Hematopoietic multipotent progenitor cell treated with erythropoietin and hydrocortisone succinate and interleukin-3 and kit ligand, for 4 days (in vitro differentiated cells): ENCODE data around the gene EIF4E3.

Experiments
- DNase-seq: peaks from one replicate; pipeline ENCODE4 v3.0.0-alpha.2; 2015

EIF4E3 gene

DNA sequence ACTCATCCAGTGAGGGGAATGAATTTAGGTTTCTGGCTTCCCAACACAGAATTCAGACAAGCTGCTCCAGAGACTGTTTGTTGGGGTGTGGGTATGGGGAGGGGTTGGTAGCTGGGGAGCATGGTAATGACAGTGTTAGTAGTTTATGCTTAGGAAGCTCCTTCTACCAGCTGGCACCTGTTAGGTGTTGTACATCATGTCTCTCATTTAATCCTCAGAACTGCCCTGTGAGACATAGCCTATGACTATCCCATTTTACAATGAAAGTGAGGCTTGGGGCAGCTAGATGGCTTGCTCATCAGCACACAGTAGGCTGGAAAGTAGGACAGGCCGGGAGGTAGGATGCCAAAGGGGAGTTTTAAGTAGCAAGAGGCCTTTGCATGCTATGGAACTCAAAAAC lies 2.5 kb downstream of the EIF4E3 start:
- no peak for DNase-seq

DNA sequence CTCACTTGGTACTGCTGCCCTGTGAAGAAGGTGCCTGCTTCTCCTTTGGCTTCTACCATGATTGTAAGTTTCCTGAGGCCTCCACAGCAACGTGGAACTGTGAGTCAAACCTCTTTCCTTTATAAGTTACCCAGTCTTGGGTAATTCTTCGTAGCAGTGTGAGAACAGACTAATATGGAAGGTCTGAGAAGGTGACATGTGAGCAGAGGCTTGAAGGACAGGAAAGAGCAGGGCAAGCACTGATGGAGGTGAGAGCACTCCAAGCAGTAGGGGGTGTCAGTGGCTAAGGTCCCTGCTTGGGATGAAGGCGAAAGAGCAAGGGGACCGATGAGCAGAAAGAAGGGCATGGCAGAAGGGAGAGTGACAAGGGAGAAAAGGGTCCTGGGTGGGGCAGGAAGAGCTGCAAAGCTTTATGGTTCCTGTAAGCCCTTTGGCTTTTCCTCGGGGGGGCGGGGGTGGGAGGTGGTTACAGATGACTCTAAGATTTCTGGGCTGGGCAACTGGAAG lies 3.5 kb downstream of the EIF4E3 start:
- DNase-seq, result peak; percentile 43

DNA sequence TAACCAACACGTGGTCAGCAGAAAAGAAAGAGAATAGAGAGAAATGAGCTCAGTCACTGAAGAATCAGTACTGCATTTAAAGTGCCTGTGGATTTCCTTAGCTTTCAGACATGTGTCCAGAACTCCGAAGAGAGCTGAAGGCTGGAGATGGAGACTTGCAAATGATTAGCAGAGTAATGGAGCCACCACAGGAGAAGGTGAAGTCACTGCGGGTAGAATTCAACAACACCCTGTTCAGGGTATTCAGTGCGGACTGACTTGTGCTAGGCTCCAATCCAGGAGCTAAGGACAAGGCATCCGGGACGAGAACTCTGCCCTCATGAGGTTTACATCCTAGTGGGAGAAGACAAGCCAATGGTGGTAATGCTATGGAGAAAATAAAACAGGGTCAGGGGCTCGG lies 4.2 kb downstream of the EIF4E3 start:
- no peak for DNase-seq

DNA sequence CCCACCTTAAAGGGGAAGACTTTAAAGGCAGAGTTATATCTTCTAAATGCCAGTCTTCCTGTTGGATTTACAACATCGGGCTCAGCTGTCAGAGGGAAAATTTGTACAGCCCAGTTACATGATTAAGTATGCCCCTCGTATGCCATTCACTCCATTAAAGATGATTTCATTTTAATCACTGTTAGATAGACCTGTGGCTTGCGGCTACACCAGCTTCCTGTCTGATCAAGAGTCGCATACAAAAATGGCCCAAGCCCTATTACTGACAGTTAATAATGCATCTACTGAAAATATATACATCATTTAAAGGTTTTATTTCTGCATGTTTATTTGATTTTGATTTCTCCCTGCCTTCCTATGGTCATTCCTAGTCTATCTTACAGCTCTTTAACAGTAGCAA lies 7.1 kb downstream of the EIF4E3 start:
- DNase-seq, result peak; percentile 60

DNA sequence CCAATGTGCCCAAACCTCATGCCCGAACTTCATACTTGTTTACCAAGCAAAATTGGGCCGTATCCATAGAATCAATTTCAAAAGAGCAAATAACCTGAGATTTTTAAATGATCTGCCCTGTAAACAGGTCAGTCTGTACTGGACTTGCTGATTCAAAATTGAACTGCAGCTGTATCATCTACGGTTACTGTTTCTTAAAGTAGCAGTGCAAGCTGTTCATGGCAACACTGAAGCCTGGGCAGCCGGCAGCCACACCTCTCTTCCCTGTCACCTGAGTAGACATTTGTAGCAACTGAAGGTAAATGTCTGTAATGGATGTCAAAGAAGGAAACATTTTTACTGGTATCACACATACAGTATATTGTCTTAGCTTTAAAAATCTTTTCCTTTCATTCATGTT lies 10.6 kb downstream of the EIF4E3 start:
- DNase-seq, result no peak

DNA sequence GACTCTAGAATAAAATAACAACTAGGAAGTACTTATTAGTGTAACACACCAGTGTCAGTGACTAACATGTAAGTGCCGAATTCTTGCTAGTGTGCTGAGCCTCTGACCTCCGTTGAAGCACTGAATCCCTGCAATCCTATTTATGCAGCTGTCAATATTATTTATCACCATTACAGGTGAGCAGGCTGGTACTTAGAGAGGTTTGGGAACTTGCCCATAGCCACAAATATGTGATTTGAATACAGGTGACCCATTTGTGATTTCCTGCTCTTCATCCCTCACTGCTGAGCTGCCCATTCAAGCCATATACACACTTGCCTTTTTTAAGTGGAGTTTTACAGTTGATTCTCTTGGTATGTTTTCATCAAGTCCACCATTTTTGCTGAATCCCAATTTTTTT lies 12.2 kb downstream of the EIF4E3 start:
- no peak for DNase-seq

DNA sequence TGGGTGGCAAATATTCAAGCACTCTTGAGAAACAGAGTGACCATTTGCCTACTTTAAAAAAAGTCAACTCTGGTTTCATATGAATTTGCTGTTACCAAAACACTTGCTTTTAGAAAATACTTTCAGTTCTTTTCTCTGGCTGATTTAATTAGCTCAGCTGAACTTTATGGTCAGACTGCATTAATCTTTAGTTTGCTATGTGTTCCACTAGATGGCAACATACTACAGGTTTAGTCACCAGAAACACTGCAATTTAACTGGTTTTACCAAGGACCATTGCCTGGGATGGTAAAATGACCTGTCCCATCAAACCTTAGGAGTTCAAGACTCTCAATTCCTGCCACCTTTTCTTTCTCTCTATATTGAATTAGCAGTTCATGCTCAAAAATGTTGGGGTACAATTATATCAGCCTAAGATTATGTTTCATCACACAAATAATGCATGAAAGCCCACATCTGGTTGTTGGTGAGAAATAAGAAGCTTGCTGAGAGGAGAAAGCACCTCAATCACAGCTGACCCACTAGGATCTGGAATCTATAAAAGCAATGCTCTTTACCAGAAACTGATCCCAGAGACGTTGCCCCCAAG lies 14.2 kb downstream of the EIF4E3 start:
- DNase-seq, result peak; percentile 83

DNA sequence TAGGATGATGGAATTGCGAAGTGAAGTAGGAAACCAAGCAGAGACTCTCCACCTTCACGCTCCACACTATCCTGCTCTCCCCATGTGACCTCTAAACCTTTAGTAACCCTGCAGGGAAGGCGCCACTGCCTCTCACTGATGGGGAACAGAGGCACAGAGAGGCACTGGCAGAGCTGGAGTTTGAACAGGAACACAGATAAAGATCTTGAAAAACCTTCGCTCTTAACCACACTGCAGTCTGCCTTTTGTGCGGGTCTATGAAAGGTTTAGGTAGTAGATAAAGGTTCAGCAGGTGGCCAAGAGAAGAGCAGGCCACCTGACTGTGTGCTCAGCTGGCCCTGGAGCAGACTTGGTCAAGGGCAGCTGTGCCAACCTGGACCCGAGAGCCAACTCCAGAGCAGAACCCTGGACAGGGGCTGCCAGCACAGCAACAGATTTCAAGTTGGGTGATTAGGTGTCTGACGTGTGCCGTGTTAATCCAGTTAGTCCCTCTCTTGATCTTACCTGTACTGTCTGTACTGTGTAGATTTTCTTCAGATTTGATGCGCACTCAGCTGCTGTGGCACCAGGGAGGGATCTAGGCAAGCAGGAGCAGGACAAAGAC lies 15.2 kb downstream of the EIF4E3 start:
- DNase-seq, result no peak

DNA sequence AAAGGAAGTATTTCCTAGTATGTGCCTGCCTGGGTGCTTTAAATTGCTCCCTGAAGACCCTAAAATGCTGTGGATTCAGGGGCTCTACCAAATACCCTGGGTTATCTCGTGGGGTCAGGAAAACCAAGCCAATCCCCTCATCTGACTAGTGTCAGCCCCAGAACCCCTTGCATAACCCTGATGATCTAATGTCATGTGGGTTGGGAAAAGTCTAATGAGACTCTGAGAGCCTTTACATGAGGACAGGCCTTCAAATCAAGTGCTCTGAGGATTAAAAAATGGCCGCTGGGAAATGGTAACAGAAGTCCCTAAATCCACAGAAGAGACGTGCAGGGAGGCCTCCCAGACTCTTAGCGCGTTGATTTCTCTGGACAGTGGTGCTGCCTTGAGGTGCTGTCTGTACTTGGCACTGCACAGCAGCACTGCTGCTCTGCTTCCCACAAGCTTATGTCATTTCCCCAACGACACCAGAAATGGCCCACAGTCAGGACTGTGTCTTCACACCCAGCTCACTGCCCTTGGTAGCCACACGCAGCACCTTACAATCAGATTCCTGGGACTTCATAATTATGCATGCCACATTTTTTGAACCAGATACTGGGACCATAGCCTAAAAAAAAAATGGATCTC lies 16.6 kb downstream of the EIF4E3 start:
- DNase-seq, result peak; percentile 45

DNA sequence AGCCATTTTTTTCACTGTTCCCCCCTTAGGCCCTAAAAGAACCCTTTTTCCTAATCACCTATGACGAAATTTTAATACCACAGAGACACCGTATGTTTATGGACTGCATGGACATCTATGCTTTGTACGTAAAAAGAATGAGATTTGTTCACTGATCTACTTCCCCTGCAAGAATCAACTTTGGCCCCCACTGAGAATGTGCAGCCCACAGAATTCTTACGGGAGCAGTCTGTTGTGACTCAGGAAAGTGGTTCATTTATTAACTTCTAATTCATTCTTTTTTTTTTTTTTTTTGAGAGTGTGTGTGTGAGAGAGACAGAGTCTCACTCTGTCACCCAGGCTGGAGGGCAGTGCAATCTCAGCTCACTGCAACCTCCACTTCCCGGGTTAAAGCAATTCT lies 17.6 kb downstream of the EIF4E3 start:
- DNase-seq, result no peak

DNA sequence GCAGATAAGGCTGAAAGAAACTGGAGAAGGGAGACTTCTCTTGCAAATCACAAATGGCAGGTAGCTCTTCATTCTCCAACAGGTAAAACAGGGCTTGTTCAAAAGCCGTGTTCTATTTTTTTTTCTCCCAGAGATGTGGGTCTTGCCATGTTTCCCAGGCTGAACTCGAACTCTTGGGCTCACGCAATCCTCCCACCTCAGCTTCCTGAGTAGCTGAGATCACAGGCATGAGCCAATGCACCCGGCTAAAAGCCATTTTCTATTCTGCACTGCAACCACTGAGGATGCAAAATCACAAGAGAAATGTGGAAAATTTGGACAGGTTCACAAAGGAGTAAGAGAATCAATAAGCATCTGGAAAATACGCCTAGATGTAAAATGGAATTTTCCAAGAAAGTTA lies 19.5 kb downstream of the EIF4E3 start:
- DNase-seq, result no peak

DNA sequence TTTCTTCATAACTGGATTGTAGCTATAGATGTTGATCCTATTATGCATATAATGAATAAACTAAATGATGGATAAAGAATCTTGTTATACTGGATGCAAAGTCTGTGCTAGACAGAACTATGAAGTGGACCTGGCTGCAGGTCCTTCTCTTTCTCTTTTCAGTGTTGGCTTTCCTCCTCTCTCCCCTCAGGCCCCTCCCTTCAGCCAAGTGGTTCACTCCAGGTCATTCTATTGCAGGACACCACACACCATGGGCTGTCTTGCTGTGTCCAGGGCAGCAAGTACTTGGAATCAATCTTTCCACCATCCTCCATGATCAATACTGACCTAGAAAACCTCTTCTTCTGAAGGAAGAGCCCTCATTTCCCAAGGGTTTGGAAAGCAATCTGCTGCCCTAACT lies 20.3 kb downstream of the EIF4E3 start:
- no peak for DNase-seq

DNA sequence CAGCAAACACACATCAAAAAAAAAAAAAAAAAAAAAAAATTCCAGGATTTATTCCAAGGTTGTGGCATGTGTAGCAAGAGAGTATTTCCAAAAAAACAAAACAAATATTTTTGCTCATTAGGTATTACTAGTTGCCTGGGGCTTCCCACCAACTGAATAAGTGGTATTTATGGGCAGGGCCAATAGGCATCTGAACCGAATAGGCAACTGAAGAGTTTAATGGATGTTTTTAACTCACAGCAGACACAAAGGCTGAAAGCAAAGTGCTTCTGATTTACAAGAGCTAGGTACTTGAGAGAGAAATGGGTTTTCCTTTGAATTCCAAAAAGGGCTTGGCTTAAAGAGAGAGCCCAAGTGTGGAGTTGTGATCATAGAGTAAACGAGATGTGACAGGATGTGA lies 21.4 kb downstream of the EIF4E3 start:
- no peak for DNase-seq

DNA sequence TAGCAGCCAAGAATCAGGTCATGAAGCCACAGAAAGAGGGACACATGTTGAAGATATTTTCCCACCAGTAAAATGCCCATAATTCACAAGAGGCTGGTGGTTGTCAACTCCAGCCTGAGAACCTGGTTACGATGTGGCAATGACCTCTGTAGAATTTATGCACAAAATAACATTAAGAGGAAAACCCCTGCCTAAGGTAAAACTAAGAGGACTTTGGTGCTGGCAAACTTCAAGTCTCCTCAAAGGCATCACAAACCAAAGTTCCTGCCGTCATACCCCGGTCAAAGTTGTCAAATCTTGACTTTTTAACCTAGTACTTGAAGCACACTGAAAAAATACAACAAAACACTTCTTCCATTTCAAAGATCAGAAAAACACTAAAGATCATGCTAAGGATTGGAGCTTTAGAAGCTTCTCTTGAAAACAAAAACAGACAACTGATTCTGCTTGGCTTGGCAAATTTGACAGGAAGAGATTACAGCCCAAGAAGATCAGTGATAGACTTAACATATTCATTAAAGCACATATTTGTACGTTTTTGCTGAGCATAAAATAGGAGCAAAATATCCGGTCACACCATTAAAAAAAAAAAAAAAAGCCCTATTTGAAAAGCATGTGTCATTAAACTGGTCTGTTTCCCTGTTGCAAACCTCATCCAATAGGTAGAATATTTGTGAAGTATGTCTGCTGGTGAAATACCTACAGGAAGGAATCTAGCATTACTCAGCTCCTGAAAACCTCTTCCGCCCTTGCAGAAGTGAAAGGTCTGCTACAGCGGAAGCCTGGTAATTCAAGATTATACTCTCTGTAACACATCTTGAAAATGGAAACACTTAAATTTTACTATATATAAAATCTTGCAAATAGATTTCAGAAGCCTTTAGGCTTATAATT lies 22.8 kb downstream of the EIF4E3 start:
- DNase-seq, result peak; percentile 89

DNA sequence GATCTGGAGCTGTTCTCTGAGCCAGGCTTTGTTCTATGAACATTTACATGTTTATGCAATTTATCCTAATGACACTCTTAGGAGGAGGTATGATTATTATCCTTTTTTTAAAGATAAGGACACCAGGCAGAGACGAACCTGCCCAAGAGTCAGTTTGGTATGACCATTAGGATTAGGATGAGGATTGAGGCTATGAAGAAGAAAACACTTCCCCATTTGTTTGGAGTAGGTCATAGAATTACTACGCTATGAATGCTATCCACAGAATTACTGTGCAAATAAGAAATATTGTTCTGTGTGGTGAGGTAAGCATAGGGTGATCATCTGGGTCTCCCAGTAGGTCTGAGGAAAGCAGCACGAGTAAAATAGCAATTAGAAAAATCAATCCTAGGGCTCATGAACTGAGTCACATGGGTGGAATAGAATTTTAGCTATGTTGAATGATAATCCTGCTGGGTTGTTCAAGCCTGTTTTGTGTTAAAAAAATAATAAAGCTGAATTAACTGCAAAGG lies 23.9 kb downstream of the EIF4E3 start:
- no peak for DNase-seq

DNA sequence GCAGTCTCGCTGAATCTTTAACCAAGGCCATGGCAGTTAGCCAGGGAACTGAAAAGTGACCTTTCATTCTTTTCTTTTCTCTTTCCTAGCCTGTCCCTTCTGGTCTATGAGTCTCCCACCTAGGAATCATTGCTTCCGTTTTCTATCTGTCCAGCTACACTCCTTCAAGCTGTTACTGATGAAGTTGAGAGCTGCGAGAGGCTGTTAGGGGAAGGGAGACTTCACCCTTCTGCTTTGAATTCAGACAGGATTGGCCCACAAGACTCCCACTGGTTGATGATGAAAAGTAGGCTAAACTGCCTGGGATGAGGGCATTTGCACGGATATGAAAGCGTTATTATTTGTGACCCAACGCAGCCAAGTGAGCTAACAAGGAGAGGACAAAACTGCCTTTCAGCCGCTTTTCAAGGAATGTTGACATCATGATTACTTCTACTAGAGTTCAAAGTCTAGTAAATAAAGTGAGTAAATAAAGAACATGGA lies 30.2 kb downstream of the EIF4E3 start:
- DNase-seq, result no peak

DNA sequence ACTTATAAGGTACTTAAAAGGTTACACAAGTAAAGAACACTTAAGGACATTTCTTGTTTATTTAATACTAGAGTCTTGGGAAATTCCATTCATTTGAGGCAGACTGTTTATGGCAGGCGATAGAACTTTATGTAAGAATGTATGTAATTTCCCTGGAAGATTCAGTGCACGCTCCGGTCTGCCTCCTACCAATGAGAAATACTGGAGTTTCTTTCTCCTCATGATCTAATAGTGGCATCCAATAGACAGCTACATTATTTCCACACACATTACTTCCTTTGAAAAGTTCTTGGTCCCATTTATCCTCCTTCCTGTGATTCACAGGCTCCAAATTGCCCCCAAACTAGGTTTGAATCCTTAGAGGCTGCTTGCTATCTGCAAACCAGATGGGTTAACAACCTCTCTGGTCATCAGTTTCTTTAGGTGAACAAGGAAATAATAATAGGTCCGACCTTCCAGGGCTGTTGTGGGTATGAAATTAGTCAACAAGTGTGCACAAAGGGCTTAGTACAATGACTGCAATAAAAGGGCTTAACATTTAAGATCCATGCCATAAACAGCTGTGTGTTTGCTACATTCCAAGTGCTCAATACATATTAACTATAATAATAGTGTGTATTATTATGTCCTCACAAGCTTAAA lies 30.7 kb downstream of the EIF4E3 start:
- DNase-seq, result no peak

DNA sequence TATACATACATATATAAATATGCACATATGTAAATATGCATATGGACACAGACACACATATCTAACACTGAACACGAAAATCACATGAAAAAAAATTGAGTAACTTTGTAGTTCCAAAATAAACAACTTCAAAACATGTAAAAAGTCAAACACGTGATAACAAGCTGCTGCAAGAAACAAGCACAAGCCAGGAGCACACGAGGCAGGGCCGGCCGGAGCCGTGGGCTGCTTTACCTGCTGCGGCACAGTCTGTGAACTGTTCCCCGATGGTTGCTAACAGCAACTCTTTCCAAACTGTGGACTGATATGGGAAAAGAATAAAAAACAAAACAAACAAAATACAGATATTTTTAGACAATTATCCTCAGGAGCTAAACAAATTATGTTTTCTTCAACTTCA lies 31.6 kb downstream of the EIF4E3 start:
- no peak for DNase-seq

DNA sequence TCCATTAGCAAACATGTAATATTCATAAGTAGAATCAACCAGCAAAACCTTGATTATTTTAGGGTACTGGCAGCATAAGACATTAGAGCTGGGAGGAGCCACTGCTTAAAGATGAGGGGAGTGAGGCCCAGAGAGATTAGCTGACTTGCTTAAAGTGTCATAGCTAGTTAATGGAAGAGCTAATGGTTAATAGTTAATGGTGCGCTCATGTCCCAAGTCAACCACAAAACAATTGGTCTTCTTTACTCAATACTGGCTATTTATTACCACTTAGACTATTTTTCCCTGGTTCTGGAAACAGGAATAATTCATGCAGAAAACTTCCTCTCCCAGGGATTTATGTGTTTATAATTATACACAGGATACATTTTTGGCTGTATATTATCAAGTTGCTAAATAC lies 33.1 kb downstream of the EIF4E3 start:
- no peak for DNase-seq

DNA sequence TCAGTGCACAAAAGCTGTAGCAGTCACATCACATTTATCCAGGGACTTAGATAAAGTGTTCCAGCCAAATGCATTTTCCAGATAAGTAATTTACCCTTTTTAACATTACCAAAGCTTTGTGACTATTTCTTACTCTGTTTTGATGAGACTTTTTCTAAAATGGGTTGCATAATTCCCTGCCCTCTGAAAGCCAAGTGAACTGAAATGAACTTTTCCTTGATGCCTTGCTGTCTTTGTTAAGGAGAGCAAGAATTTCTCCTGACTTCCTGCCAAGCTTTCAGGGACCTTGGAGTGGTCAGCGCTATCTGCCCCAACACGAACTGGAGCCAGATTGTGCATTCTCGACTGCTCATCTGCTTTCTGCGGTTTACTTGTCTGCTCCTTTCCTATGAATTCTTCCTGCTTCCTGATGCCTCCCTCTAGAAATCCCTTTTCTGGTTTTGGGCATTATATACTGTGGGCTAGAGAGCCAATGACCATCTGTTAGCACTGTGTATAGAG lies 34.8 kb downstream of the EIF4E3 start:
- no peak for DNase-seq

DNA sequence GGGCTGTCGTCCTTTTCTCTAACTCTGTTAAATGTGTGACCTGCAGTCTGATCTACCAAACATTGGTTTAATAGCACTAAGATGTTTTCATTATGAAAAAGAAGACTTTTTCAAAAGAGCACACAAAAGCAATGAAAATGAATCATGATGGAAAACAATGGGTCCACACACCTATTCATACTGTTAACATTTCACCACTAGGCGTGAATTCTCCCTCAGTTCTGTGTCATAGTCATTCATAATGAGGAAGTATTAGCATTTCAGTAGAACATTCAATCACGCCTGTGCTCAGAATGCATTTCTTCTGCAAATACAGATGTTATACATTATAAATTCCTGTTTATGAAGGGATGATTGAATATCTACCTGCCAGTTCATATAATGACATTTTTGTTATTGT lies 35.9 kb downstream of the EIF4E3 start:
- peak; percentile 54 for DNase-seq

DNA sequence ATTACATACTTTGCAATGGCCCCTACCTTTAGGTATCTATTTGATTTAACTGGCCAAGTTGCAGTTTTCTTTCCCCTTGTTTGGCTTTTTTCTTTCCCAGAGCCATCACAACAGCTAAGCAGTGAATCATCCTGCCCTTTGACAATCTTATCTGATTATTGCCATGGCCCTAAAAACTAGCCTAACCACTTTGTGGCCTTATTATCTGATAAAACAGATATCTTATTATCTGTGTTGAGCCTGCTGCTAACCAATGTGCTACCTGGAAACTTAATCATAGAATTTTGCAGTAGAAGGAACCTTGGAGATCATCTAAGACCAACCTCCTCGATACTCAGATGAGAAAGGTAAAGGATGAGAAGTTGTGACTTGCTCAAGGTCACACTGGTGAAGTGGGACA lies 37.1 kb downstream of the EIF4E3 start:
- peak; percentile 66 for DNase-seq
